Fibroblast of lung (primary cell): Measurements from ENCODE around the gene CYP3A5.

Experiments
- EZH2 ChIP-seq: IDR thresholded peaks from 2 replicates; pipeline ENCODE4 v1.5.1; 2012; ENCODE audit warnings: low read length, control low read depth, mild to moderate bottlenecking; ENCODE audit errors: missing control alignments
- TF ChIP-seq, protein P1 (sequence below), 2 donors: IDR thresholded peaks in 1 of 2; conservative IDR thresholded peaks in 1 of 2; 1 replicate in 1 of 2; 2 replicates in 1 of 2; pipeline ENCODE4 v1.5.1; 2011 to 2012; ENCODE audit warnings: low read length in 2 of 2, control low read depth in 1 of 2, inconsistent platforms in 1 of 2, low read depth in 1 of 2, mild to moderate bottlenecking in 1 of 2

DNA sequence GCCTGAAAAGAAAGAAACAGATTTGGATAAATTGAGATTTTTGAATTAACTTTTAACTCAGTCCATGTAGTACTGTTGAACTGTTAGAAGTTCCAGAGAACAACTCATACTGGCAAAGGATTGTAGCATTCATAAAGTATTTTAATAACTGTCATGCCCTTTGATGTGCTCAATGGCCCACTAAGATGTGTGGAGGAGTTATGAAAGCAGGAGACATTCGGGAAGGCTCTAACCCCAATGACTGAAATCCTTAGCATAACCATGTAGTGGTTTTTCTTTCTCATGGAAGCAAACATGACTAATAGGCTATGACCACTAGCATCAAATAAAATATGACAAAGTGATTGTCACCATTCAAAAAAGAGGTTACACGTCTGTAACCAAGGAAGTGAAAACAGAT, 29.5 kb upstream of the CYP3A5 start:
- no peak for TF ChIP-seq EZH2
- TF ChIP-seq, protein P1, sequence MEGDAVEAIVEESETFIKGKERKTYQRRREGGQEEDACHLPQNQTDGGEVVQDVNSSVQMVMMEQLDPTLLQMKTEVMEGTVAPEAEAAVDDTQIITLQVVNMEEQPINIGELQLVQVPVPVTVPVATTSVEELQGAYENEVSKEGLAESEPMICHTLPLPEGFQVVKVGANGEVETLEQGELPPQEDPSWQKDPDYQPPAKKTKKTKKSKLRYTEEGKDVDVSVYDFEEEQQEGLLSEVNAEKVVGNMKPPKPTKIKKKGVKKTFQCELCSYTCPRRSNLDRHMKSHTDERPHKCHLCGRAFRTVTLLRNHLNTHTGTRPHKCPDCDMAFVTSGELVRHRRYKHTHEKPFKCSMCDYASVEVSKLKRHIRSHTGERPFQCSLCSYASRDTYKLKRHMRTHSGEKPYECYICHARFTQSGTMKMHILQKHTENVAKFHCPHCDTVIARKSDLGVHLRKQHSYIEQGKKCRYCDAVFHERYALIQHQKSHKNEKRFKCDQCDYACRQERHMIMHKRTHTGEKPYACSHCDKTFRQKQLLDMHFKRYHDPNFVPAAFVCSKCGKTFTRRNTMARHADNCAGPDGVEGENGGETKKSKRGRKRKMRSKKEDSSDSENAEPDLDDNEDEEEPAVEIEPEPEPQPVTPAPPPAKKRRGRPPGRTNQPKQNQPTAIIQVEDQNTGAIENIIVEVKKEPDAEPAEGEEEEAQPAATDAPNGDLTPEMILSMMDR (conservative IDR thresholded peaks at IDR 0.05 in 1 of 2, IDR thresholded peaks at IDR 0.05 in 1 of 2; ENCODE audit: low read depth in 1 of 2, low read length in 2 of 2), result no peak
